GM12878 (cell line): ENCODE results near the gene SLC11A2. TPM values are rescaled to one million over a fixed set of nuclear protein-coding genes. Genes with fewer than 3 reads are reported as not detected.

Source experiments
- ATAC-seq: fragments of 200-7000 bp; cut with Tn5 transposase; 3 replicates; pipeline ENCODE4 v1.9.1; 2020; ENCODE audit warnings: mild to moderate bottlenecking, moderate library complexity
- BruUV-seq: library from RNA; stranded (reverse); fragments of 400-500 nt; replicated peaks from 2 replicates; lab custom pipeline; 2021; lab: Mats Ljungman, UMichigan
- CTCF ChIA-PET: fragments of 300-600 bp; sonication (Branson Sonifier 250); formaldehyde crosslinking; extraction: SDS; loops from one replicate; lab custom pipeline; 2021; ENCODE audit warnings: inconsistent platforms; lab: Yijun Ruan, JAX
- POLR2A ChIA-PET: fragments of 350-600 bp; formaldehyde crosslinking; extraction: SDS; loops from one replicate; lab custom pipeline; 2021; ENCODE audit warnings: inconsistent platforms; lab: Charles Lee
- RAD21 ChIA-PET: fragments of 300-600 bp; sonication (Branson Sonifier 250); formaldehyde crosslinking; loops from one replicate; lab custom pipeline; 2023; ENCODE audit warnings: antibody characterized with exemption; ENCODE audit not compliant: unreplicated experiment; lab: Charles Lee
- SMC1A ChIA-PET: fragments of 300-600 bp; sonication (Branson Sonifier 250); formaldehyde crosslinking; loops from one replicate; lab custom pipeline; 2023; ENCODE audit not compliant: unreplicated experiment, uncharacterized antibody; lab: Charles Lee
- DNase-seq: peaks from one replicate; pipeline ENCODE4 v3.0.0-alpha.2; 2011; ENCODE audit warnings: low read depth, low spot score
- FAIRE-seq: peaks from 3 replicates; lab custom pipeline; 2011; peaks lifted over from hg19 to GRCh38; lab: Jason Lieb, UNC
- H2AFZ ChIP-seq: 2 replicates; pipeline ENCODE4 v1.6.0; 2011; ENCODE audit warnings: low read depth, low read length, control low read depth; ENCODE audit not compliant: control insufficient read depth
- H3K27ac ChIP-seq: 2 replicates; pipeline ENCODE4 v1.5.1; 2011; ENCODE audit warnings: control low read depth; ENCODE audit not compliant: control insufficient read depth, insufficient read depth
- H3K27me3 ChIP-seq, 2 experiments: replicated peaks in 1 of 2; 2 replicates each; pipeline versions ENCODE4 v1.6.0 to v1.6.1; 2011; ENCODE audit warnings: low read length in 1 of 2; ENCODE audit not compliant: control insufficient read depth in 2 of 2, insufficient read depth in 2 of 2
- H3K36me3 ChIP-seq, 2 experiments: 2 replicates each; pipeline ENCODE4 v1.5.1; 2011; ENCODE audit warnings: low read length in 1 of 2; ENCODE audit not compliant: control insufficient read depth in 2 of 2, insufficient read depth in 2 of 2
- H3K4me1 ChIP-seq: 2 replicates; pipeline ENCODE4 v1.6.1; 2011; ENCODE audit warnings: mild to moderate bottlenecking, low read length, moderate library complexity, mixed read lengths; ENCODE audit not compliant: control insufficient read depth, insufficient read depth
- H3K4me2 ChIP-seq: 2 replicates; pipeline ENCODE4 v1.6.0; 2011; ENCODE audit warnings: control low read depth; ENCODE audit not compliant: control insufficient read depth, insufficient read depth
- H3K4me3 ChIP-seq: fragments of 200-600 bp; sonication (generic); 2 replicates; pipeline ENCODE4 v1.5.1; 2016
- H3K79me2 ChIP-seq: 2 replicates; pipeline ENCODE4 v1.6.0; 2011; ENCODE audit warnings: low read length; ENCODE audit not compliant: control insufficient read depth, insufficient read depth
- H3K9ac ChIP-seq: 2 replicates; pipeline ENCODE4 v1.8.0; 2011; ENCODE audit warnings: low read length, control low read depth, mixed read lengths; ENCODE audit not compliant: control insufficient read depth, insufficient read depth
- H3K9me3 ChIP-seq: replicated peaks from 3 replicates; pipeline ENCODE4 v1.5.1; 2011; ENCODE audit warnings: mild to moderate bottlenecking, low read length; ENCODE audit not compliant: control insufficient read depth, insufficient read depth
- H4K20me1 ChIP-seq: 2 replicates; pipeline ENCODE4 v1.6.0; 2011; ENCODE audit not compliant: control insufficient read depth, insufficient read depth
- ASH2L ChIP-seq: fragments of 300-600, 200-600 bp; sonication (generic); IDR thresholded peaks from 2 replicates; pipeline ENCODE4 v1.6.1; 2017; ENCODE audit warnings: low read depth, mild to moderate bottlenecking, borderline replicate concordance
- BACH1 ChIP-seq: fragments of 450-650 bp; IDR thresholded peaks from 2 replicates; pipeline ENCODE4 v1.6.1; 2017; ENCODE audit warnings: mild to moderate bottlenecking, borderline replicate concordance
- BMI1 ChIP-seq: fragments of 450-650 bp; IDR thresholded peaks from 2 replicates; pipeline ENCODE4 v1.6.1; 2016; ENCODE audit warnings: mild to moderate bottlenecking, moderate library complexity, borderline replicate concordance
- CEBPB ChIP-seq, 2 experiments: fragments of 150-350 bp in 1 of 2; IDR thresholded peaks; 2 replicates each; pipeline ENCODE4 v1.6.1; 2012 to 2014; ENCODE audit warnings: low read depth in 2 of 2, low read length in 2 of 2, borderline replicate concordance in 1 of 2, inconsistent platforms in 1 of 2
- DPF2 ChIP-seq: fragments of 450-650 bp; IDR thresholded peaks from 2 replicates; pipeline ENCODE4 v1.6.1; 2017; ENCODE audit warnings: mild to moderate bottlenecking
- HDGF ChIP-seq: fragments of 450-650 bp; IDR thresholded peaks from 2 replicates; pipeline ENCODE4 v1.6.1; 2016; ENCODE audit warnings: antibody characterized with exemption
- MAX ChIP-seq: IDR thresholded peaks from 2 replicates; pipeline ENCODE4 v1.6.1; 2012; ENCODE audit warnings: low read depth, low read length, improper control_type of control experiment
- MTA2 ChIP-seq: fragments of 450-650 bp; IDR thresholded peaks from 2 replicates; pipeline ENCODE4 v1.6.1; 2016; ENCODE audit warnings: low read depth, mild to moderate bottlenecking, moderate library complexity
- NKRF ChIP-seq: fragments of 450-650 bp; conservative IDR thresholded peaks from 2 replicates; pipeline ENCODE4 v1.6.1; 2017; ENCODE audit warnings: mild to moderate bottlenecking, moderate library complexity
- NR2C2 ChIP-seq: IDR thresholded peaks from 2 replicates; pipeline ENCODE4 v1.6.1; 2011; ENCODE audit warnings: borderline replicate concordance, low read depth; ENCODE audit not compliant: control insufficient read depth, insufficient read length
- RUNX3 ChIP-seq: IDR thresholded peaks from 2 replicates; pipeline ENCODE4 v1.6.1; 2012; ENCODE audit warnings: low read length, inconsistent platforms
- SRF ChIP-seq, 2 experiments: IDR thresholded peaks; 2 replicates each; pipeline ENCODE4 v1.6.1; 2011; ENCODE audit warnings: low read depth in 2 of 2, low read length in 2 of 2, mild to moderate bottlenecking in 1 of 2, moderate library complexity in 1 of 2
- STAT1 ChIP-seq: fragments of 450-650 bp; conservative IDR thresholded peaks from 2 replicates; pipeline ENCODE4 v1.6.1; 2014; ENCODE audit warnings: antibody characterized with exemption, mild to moderate bottlenecking
- ZBTB40 ChIP-seq: fragments of 450-650 bp; IDR thresholded peaks from 2 replicates; pipeline ENCODE4 v1.6.1; 2016; ENCODE audit warnings: mild to moderate bottlenecking, moderate library complexity, borderline replicate concordance
- ZNF24 ChIP-seq: fragments of 450-650 bp; IDR thresholded peaks from 2 replicates; pipeline ENCODE4 v1.6.1; 2017; ENCODE audit warnings: antibody characterized with exemption, mild to moderate bottlenecking
- ZNF274 ChIP-seq: IDR thresholded peaks from one replicate; pipeline ENCODE4 v1.8.0; 2011; ENCODE audit not compliant: insufficient read length, insufficient read depth
- WGBS: methylation state at CpG from one replicate; pipeline ENCODE4 v1.1.6; 2016; ENCODE audit warnings: low lambda C conversion rate; ENCODE audit not compliant: insufficient replicate concordance, insufficient coverage; ENCODE audit errors: missing lambda C conversion rate; 5-methylcytosine and 5-hydroxymethylcytosine counted together
- in situ Hi-C: fragments of 300-500 bp; cut with MboI; formaldehyde crosslinking; loops from 9 replicates; pipeline ENCODE4 v1.14.3; 2018; ENCODE audit warnings: mixed read lengths
- intact Hi-C: fragments of 100-400 bp; cut with micrococcal nuclease; formaldehyde crosslinking; loops from one replicate; pipeline ENCODE4 v1.14.2; 2022; ENCODE audit not compliant: unreplicated experiment
- polyA plus RNA-seq, 11 experiments: library from polyadenylated mRNA; depleted of rRNA in 4 of 11; unstranded in 6 of 11; stranded (reverse) in 5 of 11; fragments of >200 nt; fragmentation: Nextera tagmentation in 4 of 11; fragmentation: Illumina TruSeq in 1 of 11; extraction: Ambion mirVana in 4 of 11; extraction: Trizol in 1 of 11; gene quantifications; 1 replicate in 1 of 11; 2 replicates in 10 of 11; pipeline versions ENCODE4 v1.2.1 to v1.2.3, GENCODE V29; 2011 to 2016; ENCODE audit warnings: inconsistent platforms in 2 of 11, missing spikeins in 2 of 11, low read depth in 1 of 11
- total RNA-seq, 4 experiments: library from RNA; depleted of rRNA in 3 of 4; stranded (reverse); fragments of >200 nt in 3 of 4; fragmentation: Illumina TruSeq in 1 of 4; extraction: Trizol in 1 of 4; gene quantifications; 2 replicates each; pipeline versions ENCODE4 v1.2.1 to v1.2.3, GENCODE V29; 2013 to 2021

The SLC11A2 gene
- total and polyA plus RNA-seq, 10 of the 15 experiments (the other 5 are each of a cell fraction or from before 2014, with no cell fraction given): 6.2 to 29.4 (median 15.6) TPM

- intact Hi-C loops: no loop called here
- no peak overlapping the region for H3K4me2 ChIP-seq
- no peaks in the 10 kb centered on the region for H3K4me1 ChIP-seq
- no peak overlapping the region for H3K27ac ChIP-seq
- no peak overlapping the region for H3K9ac ChIP-seq
- in situ Hi-C loops: no loop called here
- no peak for DNase-seq
- ChIA-PET RAD21 (no interaction called here), POLR2A (interaction anchor here (1.1 kb wide), 1 partner anchor 19 kb away, joined by 3 read pairs; no protein-coding TSS in a partner anchor), CTCF (interaction anchor here (0.8 to 1.2 kb wide), 2 partner anchors 24 to 135 kb away, joined by 3 read pairs; no protein-coding TSS in a partner anchor), SMC1A (interaction anchor here (0.6 kb wide), 1 partner anchor 72 kb away, joined by 4 read pairs; no protein-coding TSS in a partner anchor)
- no peaks in the 10 kb centered on the region for H3K9me3 ChIP-seq
- H3K4me3 ChIP-seq: no peak overlapping the region
- H4K20me1 ChIP-seq: no peaks in the 10 kb centered on the region
- TF ChIP-seq ASH2L (no peak), SRF (IDR thresholded peaks at IDR 0.05; ENCODE audit: low read depth in 2 of 2, low read length in 2 of 2) (no peak), STAT1 (no peak), ZBTB40 (no peak), RUNX3 (no peak), MTA2 (no peak), BMI1 (no peak), BACH1 (no peak), HDGF (no peak), NR2C2 (no peak), DPF2 (no peak), ZNF274 (no peak), CEBPB (IDR thresholded peaks at IDR 0.05; ENCODE audit: borderline replicate concordance in 1 of 2, low read depth in 2 of 2, low read length in 2 of 2) (no peak), ZNF24 (no peak), MAX (no peak), NKRF (no peak)
- BruUV-seq: no TSS peak
- ATAC-seq: no peak
- no peak overlapping the region for H2AFZ ChIP-seq
- WGBS: 91% methylated on average over 4 of the region's 4 CpGs
- H3K36me3 ChIP-seq: no peaks in the 10 kb centered on the region
- H3K79me2 ChIP-seq: no peaks in the 10 kb centered on the region
- no peaks in the 10 kb centered on the region for H3K27me3 ChIP-seq
- no peak for FAIRE-seq
Observed at GRCh38 chr12:50961708-50962107, 64.5 kb downstream of the SLC11A2 start.
